AG10803 (cell line): ENCODE data around the gene P4HA2.

Experiments used
- DNase-seq: peaks from one replicate; pipeline ENCODE4 v3.0.0; 2010; ENCODE audit warnings: low read depth
- H3K4me3 ChIP-seq: 2 replicates; pipeline ENCODE4 v1.5.1; 2011; ENCODE audit warnings: mild to moderate bottlenecking, low read length, control low read depth
- TF ChIP-seq, protein P1 (sequence below): conservative IDR thresholded peaks from 2 replicates; pipeline ENCODE4 v1.5.1; 2011; ENCODE audit warnings: mild to moderate bottlenecking, low read length, control low read depth, inconsistent platforms

The P4HA2 gene

GRCh38 chr5:132258102-132259068 is 30.7 kb upstream of the P4HA2 start:
- TF ChIP-seq, protein P1, sequence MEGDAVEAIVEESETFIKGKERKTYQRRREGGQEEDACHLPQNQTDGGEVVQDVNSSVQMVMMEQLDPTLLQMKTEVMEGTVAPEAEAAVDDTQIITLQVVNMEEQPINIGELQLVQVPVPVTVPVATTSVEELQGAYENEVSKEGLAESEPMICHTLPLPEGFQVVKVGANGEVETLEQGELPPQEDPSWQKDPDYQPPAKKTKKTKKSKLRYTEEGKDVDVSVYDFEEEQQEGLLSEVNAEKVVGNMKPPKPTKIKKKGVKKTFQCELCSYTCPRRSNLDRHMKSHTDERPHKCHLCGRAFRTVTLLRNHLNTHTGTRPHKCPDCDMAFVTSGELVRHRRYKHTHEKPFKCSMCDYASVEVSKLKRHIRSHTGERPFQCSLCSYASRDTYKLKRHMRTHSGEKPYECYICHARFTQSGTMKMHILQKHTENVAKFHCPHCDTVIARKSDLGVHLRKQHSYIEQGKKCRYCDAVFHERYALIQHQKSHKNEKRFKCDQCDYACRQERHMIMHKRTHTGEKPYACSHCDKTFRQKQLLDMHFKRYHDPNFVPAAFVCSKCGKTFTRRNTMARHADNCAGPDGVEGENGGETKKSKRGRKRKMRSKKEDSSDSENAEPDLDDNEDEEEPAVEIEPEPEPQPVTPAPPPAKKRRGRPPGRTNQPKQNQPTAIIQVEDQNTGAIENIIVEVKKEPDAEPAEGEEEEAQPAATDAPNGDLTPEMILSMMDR: no peak
- peak; percentile 51 for DNase-seq
- H3K4me3 ChIP-seq: peak overlapping the region; percentile 78

GRCh38 chr5:132257131-132258101 is 29.8 kb upstream of the P4HA2 start, which contains the start of gene PDLIM4:
Gene PDLIM4 (plus strand): TSS chr5:132257696. CDS start chr5:132257735, 39 bp downstream.
- H3K4me3 ChIP-seq: peak within 1 kb of the TSS; percentile 78
- TF ChIP-seq, protein P1: no peak
- no peak for DNase-seq

GRCh38 chr5:132256783-132257130 is 29.1 kb upstream of the P4HA2 start:
- DNase-seq: no peak
- H3K4me3 ChIP-seq: peak overlapping the region; percentile 56
- TF ChIP-seq, protein P1: no peak

- TF ChIP-seq, protein P1: no peak
- H3K4me3 ChIP-seq: no peak overlapping the region
- no peak for DNase-seq
These were observed 28.6 kb upstream of the P4HA2 start for GRCh38 chr5:132256086-132256782.

- no peak for DNase-seq
- TF ChIP-seq, protein P1: no peak
- no peak overlapping the region for H3K4me3 ChIP-seq
These were observed 26.8 kb upstream of the P4HA2 start for GRCh38 chr5:132254321-132254977.
